Gastroesophageal sphincter (tissue), 3 donors: ENCODE data around the gene KCTD17.

ENCODE experiments used
- CTCF ChIP-seq, 4 experiments: fragments of 200-600 bp in 2 of 4; fragments of 450-650 bp in 2 of 4; sonication (generic) in 1 of 4; IDR thresholded peaks; one replicate each; pipeline ENCODE4 v1.5.1; 2017 to 2019; ENCODE audit warnings: antibody characterized with exemption in 4 of 4, mild to moderate bottlenecking in 2 of 4, moderate library complexity in 2 of 4
- EP300 ChIP-seq: sonication (generic); formaldehyde crosslinking; IDR thresholded peaks from one replicate; pipeline ENCODE4 v1.6.1; 2017; ENCODE audit warnings: antibody characterized with exemption, mild to moderate bottlenecking
- POLR2A ChIP-seq, 2 donors: fragments of 450-650 bp; IDR thresholded peaks; one replicate each; pipeline ENCODE4 v1.6.1; 2017; ENCODE audit warnings: antibody characterized with exemption in 2 of 2, mild to moderate bottlenecking in 2 of 2, moderate library complexity in 1 of 2
- POLR2AphosphoS5 ChIP-seq: sonication (generic); formaldehyde crosslinking; IDR thresholded peaks from one replicate; pipeline ENCODE4 v1.6.1; 2017; ENCODE audit warnings: antibody characterized with exemption

DNA sequence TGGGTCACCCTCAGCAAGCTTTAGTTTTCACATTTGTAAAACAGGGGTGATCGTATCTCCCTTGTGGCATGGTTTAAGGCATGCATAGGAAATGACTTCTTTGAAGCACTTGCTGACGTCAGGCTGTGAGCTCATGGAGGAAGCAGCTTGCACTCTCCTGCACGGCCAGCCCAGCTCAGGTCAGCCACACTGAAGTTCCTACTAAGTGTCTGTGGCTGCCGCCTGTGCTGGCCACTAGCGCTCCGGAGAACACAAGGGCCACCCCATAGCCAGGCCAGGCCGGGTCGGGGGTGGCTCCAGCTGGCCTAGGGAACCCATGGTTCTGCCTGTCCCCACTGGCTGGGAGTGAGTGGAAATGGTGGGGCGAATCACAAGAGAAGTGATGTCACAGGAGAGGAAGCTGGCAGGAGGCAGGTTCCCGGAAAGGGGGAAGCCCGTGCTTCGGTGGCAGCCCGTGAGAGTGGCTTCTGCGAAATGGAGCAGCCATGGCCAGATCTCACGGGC is 28.2 kb downstream of the KCTD17 start:
- TF ChIP-seq CTCF (IDR thresholded peaks at IDR 0.05) (no peak), POLR2AphosphoS5 (no peak), POLR2A (IDR thresholded peaks at IDR 0.05) (no peak), EP300 (no peak)
